H1 (cell line): ENCODE data around the gene CFAP97D2. TPM values are rescaled to one million over a fixed set of nuclear protein-coding genes. Genes with fewer than 3 reads are reported as not detected.

Experiments used
- CBX5 ChIP-seq: fragments of 300-800, 300-1000 bp; sonication (generic); IDR thresholded peaks from 2 replicates; pipeline ENCODE4 v1.7.1; 2016; ENCODE audit warnings: antibody characterized with exemption, low read length, low read depth
- CHD2 ChIP-seq: IDR thresholded peaks from 2 replicates; pipeline ENCODE4 v1.6.1; 2012; ENCODE audit warnings: low read length, improper control_type of control experiment
- CREB1 ChIP-seq: IDR thresholded peaks from 2 replicates; pipeline ENCODE4 v1.6.1; 2012; ENCODE audit warnings: inconsistent platforms
- EZH2 ChIP-seq: fragments of 200-600 bp; sonication (generic); IDR thresholded peaks from 2 replicates; pipeline ENCODE4 v1.7.1; 2012; ENCODE audit warnings: low read depth, mild to moderate bottlenecking, moderate library complexity, low read length, inconsistent platforms; ENCODE audit not compliant: severe bottlenecking
- FOSL1 ChIP-seq: IDR thresholded peaks from 2 replicates; pipeline ENCODE4 v1.6.1; 2011; ENCODE audit warnings: mild to moderate bottlenecking, low read depth, low read length, moderate library complexity; ENCODE audit not compliant: insufficient read depth
- GABPA ChIP-seq: IDR thresholded peaks from 2 replicates; pipeline ENCODE4 v1.6.1; 2011; ENCODE audit warnings: mild to moderate bottlenecking, low read length, moderate library complexity, borderline replicate concordance; ENCODE audit not compliant: insufficient read depth
- GTF2F1 ChIP-seq: IDR thresholded peaks from 2 replicates; pipeline ENCODE4 v1.6.1; 2012; ENCODE audit warnings: low read depth, low read length, improper control_type of control experiment, borderline replicate concordance
- HDAC6 ChIP-seq: IDR thresholded peaks from one replicate; pipeline ENCODE4 v1.7.1; 2012; ENCODE audit warnings: low read depth, mild to moderate bottlenecking, inconsistent platforms, low read length, moderate library complexity
- JUND ChIP-seq: IDR thresholded peaks from 2 replicates; pipeline ENCODE4 v1.6.1; 2011; ENCODE audit warnings: mild to moderate bottlenecking, improper control_type of control experiment, low read length
- KDM4A ChIP-seq: IDR thresholded peaks from one replicate; pipeline ENCODE4 v1.7.1; 2012; ENCODE audit warnings: low read depth, mild to moderate bottlenecking, moderate library complexity, low read length, inconsistent platforms; ENCODE audit not compliant: severe bottlenecking
- MAFK ChIP-seq: IDR thresholded peaks from 2 replicates; pipeline ENCODE4 v1.6.1; 2012; ENCODE audit warnings: low read depth, mild to moderate bottlenecking, improper control_type of control experiment, low read length
- NANOG ChIP-seq: IDR thresholded peaks from 2 replicates; pipeline ENCODE4 v1.6.1; 2011; ENCODE audit warnings: low read length, low read depth, mild to moderate bottlenecking, inconsistent platforms; ENCODE audit not compliant: insufficient read depth, poor library complexity, severe bottlenecking
- POLR2A ChIP-seq, 2 experiments: IDR thresholded peaks; 1 replicate in 1 of 2; 2 replicates in 1 of 2; pipeline ENCODE4 v1.6.1; 2011; ENCODE audit warnings: low read depth in 2 of 2, low read length in 2 of 2, mild to moderate bottlenecking in 2 of 2; ENCODE audit errors: control extremely low read depth in 1 of 2
- RXRA ChIP-seq: IDR thresholded peaks from 2 replicates; pipeline ENCODE4 v1.6.1; 2011; ENCODE audit warnings: low read depth, mild to moderate bottlenecking, low read length, moderate library complexity; ENCODE audit not compliant: insufficient read depth
- SIRT6 ChIP-seq: IDR thresholded peaks from one replicate; pipeline ENCODE4 v1.7.1; 2012; ENCODE audit warnings: low read length, inconsistent platforms
- SP2 ChIP-seq: IDR thresholded peaks from 2 replicates; pipeline ENCODE4 v1.6.1; 2012; ENCODE audit warnings: mild to moderate bottlenecking, low read length, inconsistent platforms
- SP4 ChIP-seq: IDR thresholded peaks from 2 replicates; pipeline ENCODE4 v1.6.1; 2012; ENCODE audit warnings: low read length, inconsistent platforms
- TCF12 ChIP-seq: IDR thresholded peaks from 2 replicates; pipeline ENCODE4 v1.6.1; 2011; ENCODE audit warnings: low read depth, mild to moderate bottlenecking, low read length
- polyA plus RNA-seq, 7 experiments: library from polyadenylated mRNA; depleted of rRNA in 3 of 7; stranded (reverse) in 5 of 7; unstranded in 2 of 7; fragments of >200 nt in 5 of 7; fragments of 200-250 nt in 2 of 7; gene quantifications; 1 replicate in 5 of 7; 2 replicates in 1 of 7; 4 replicates in 1 of 7; pipeline versions ENCODE4 v1.2.1 to v1.2.3, GENCODE V29; 2011 to 2013; ENCODE audit warnings: missing spikeins in 2 of 7, mixed read lengths in 2 of 7
- total RNA-seq: library from RNA; stranded (reverse); fragmentation: NEBNext Ultra II Directional; extraction: Animal tissue kit (Norgen Biotek cat#: 25700); gene quantifications from 2 replicates; pipeline ENCODE4 v1.2.1, GENCODE V29; 2021
- TF ChIP-seq, protein P1 (sequence below): IDR thresholded peaks from 2 replicates; pipeline ENCODE4 v1.6.1; 2011; ENCODE audit warnings: low read depth, mild to moderate bottlenecking, low read length; ENCODE audit not compliant: insufficient read depth
- TF ChIP-seq, protein P2 (sequence below): IDR thresholded peaks from 2 replicates; pipeline ENCODE4 v1.6.1; 2011; ENCODE audit warnings: low read length, improper control_type of control experiment

CFAP97D2 gene
- total and polyA plus RNA-seq, 2 of the 8 experiments (the other 6 are each of a cell fraction or from before 2014, with no cell fraction given) = not detected

DNA sequence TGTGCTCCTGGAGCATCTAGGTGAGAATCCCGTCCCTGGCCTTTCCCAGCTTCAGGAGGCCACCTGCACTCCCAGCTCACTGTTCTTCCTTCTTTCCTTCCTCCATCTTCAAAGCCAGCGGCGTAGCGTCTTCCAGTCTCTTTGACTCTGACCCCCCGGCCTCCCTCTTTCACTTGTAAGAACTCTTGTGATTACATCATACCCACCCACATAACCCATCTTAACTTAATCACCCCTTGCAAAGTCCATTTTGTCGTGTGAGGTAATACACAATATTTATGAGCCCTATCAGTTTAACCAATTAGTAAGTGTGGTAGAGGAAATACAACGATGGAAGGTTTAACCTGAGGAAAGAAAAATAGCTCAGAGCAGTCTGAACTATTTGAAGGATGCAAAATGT lies 51.1 kb downstream of the CFAP97D2 start (continued):
- TF ChIP-seq HDAC6 = no peak
- TF ChIP-seq SP2 = no peak
- TF ChIP-seq SIRT6 = no peak
- no peak for TF ChIP-seq POLR2A (IDR thresholded peaks at IDR 0.05; ENCODE audit: control extremely low read depth in 1 of 2, low read depth in 2 of 2, low read length in 2 of 2)
- TF ChIP-seq, protein P1, sequence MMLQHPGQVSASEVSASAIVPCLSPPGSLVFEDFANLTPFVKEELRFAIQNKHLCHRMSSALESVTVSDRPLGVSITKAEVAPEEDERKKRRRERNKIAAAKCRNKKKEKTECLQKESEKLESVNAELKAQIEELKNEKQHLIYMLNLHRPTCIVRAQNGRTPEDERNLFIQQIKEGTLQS = no peak
- TF ChIP-seq EZH2 = no peak
- TF ChIP-seq CREB1 = no peak
- TF ChIP-seq GABPA = no peak
- TF ChIP-seq, protein P2, sequence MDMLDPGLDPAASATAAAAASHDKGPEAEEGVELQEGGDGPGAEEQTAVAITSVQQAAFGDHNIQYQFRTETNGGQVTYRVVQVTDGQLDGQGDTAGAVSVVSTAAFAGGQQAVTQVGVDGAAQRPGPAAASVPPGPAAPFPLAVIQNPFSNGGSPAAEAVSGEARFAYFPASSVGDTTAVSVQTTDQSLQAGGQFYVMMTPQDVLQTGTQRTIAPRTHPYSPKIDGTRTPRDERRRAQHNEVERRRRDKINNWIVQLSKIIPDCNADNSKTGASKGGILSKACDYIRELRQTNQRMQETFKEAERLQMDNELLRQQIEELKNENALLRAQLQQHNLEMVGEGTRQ = no peak
- no peak for TF ChIP-seq TCF12
- TF ChIP-seq JUND = 0 out of 2 replicates have a peak, but pooled peaks have one; percentile 7
- no peak for TF ChIP-seq KDM4A
- no peak for TF ChIP-seq NANOG
- TF ChIP-seq SP4 = no peak
- TF ChIP-seq CHD2 = no peak
- no peak for TF ChIP-seq FOSL1
- TF ChIP-seq RXRA = no peak
- TF ChIP-seq CBX5 = no peak
- TF ChIP-seq GTF2F1 = no peak
- TF ChIP-seq MAFK = no peak
